Measurements from ENCODE around the gene FYCO1. TPM values are rescaled to one million over a fixed set of nuclear protein-coding genes. Genes with fewer than 3 reads are reported as not detected.
A peak's percentile ranks its signal among the peaks of the same experiment; 100 is the strongest.

Gene FYCO1
- total RNA-seq, 6 experiments from 2014 or later = 20.8 to 30.7 (median 27.2) TPM

GRCh38 chr3:46024131-46024530 lies 28.5 kb upstream of the FYCO1 start:
- no peak overlapping the region for H3K27ac Mint-ChIP-seq
- no peaks in the 10 kb centered on the region for H3K4me1 Mint-ChIP-seq (ENCODE audit: low read depth)
- H3K27me3 Mint-ChIP-seq (ENCODE audit: insufficient read depth) = peaks cover 34% of the 10 kb centered on the region
- peaks cover 13% of the 10 kb centered on the region for H3K9me3 Mint-ChIP-seq
- no peak for DNase-seq
- H3K36me3 Mint-ChIP-seq (ENCODE audit: low read depth) = peaks cover 11% of the 10 kb centered on the region
- no peak for TF ChIP-seq CTCF (IDR thresholded peaks at IDR 0.05)
- H3K4me3 Mint-ChIP-seq = no peak overlapping the region

DNA sequence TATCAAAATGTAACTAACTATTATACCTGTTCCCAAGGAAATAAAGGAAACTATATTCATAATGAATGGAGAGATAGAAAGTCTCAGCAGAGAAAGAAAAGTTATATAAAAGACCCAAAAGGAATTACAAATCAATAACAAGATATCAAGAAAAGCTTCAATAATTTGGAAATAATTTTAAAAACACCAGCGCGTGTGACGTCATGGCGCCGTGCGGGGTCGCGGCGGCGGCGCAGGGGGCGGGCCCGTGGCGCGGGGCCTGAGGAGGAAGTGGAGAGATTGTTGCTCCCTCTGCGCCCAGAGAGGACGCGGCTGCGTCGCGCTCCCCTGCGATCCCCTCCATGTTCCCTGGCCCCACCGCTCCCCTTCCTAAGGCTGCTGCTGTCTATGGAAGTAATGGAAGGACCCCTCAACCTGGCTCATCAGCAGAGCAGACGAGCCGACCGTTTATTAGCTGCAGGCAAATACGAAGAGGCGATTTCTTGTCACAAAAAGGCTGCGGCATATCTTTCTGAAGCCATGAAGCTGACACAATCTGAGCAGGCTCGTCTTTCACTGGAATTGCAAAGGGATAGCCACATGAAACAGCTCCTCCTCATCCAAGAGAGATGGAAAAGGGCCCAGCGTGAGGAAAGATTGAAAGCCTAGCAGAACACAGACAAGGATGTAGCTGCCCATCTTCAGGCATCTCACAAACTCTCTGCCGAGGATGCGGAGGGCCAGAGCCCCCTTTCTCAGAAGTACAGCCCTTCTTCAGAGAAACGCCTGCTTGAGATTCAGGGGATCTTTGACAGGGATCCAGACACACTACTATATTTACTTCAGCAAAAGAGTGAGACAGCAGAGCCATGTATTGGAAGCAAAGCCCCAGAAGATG lies 27.5 kb upstream of the FYCO1 start:
- peaks cover 34% of the 10 kb centered on the region for H3K27me3 Mint-ChIP-seq (ENCODE audit: insufficient read depth)
- H3K9me3 Mint-ChIP-seq = peaks cover 6% of the 10 kb centered on the region
- no peak overlapping the region for H3K4me3 Mint-ChIP-seq
- H3K4me1 Mint-ChIP-seq (ENCODE audit: low read depth) = no peaks in the 10 kb centered on the region
- no peak for TF ChIP-seq CTCF (IDR thresholded peaks at IDR 0.05)
- no peak overlapping the region for H3K27ac Mint-ChIP-seq
- H3K36me3 Mint-ChIP-seq (ENCODE audit: low read depth) = peaks cover 7% of the 10 kb centered on the region; the same call in 1 of the 2 replicates
- no peak for DNase-seq

DNA sequence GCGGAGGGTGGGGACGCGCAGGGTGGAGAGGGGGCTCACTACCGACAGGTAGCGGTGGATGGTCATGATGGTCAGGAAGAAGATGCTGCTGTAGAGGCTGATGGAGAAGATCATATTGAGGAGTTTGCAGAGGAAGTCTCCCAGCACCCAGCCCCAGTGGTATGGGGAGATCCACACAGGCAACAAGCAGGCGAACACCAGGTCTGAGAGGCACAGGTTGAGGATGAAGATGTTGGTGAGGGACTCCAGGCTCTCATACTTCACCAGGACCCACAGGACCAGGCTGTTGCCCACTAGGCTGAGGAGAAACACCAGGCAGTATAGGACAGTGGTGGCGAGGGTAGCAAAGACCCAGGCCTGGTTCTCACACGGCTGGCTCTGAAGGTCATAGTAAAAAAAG lies 25.9 kb upstream of the FYCO1 start:
- H3K4me1 Mint-ChIP-seq (ENCODE audit: low read depth) = no peaks in the 10 kb centered on the region
- no peak overlapping the region for H3K27ac Mint-ChIP-seq
- H3K27me3 Mint-ChIP-seq (ENCODE audit: insufficient read depth) = peaks cover 34% of the 10 kb centered on the region
- H3K4me3 Mint-ChIP-seq = no peak overlapping the region
- DNase-seq = no peak
- H3K9me3 Mint-ChIP-seq = no peaks in the 10 kb centered on the region; the same call in 1 of the 2 replicates
- no peak for TF ChIP-seq CTCF (IDR thresholded peaks at IDR 0.05)
- no peaks in the 10 kb centered on the region for H3K36me3 Mint-ChIP-seq (ENCODE audit: low read depth)

GRCh38 chr3:46020766-46021510 lies 25.3 kb upstream of the FYCO1 start:
- Mint-ChIP-seq H3K36me3 (ENCODE audit: low read depth) (no peaks in the 10 kb centered on the region), H3K4me3 (no peak overlapping the region), H3K9me3 (no peaks in the 10 kb centered on the region; the same call in 1 of the 2 replicates), H3K27ac (no peak overlapping the region), H3K4me1 (ENCODE audit: low read depth) (no peaks in the 10 kb centered on the region), H3K27me3 (ENCODE audit: insufficient read depth) (peaks cover 34% of the 10 kb centered on the region)
- no peak for DNase-seq
- no peak for TF ChIP-seq CTCF (IDR thresholded peaks at IDR 0.05)

DNA sequence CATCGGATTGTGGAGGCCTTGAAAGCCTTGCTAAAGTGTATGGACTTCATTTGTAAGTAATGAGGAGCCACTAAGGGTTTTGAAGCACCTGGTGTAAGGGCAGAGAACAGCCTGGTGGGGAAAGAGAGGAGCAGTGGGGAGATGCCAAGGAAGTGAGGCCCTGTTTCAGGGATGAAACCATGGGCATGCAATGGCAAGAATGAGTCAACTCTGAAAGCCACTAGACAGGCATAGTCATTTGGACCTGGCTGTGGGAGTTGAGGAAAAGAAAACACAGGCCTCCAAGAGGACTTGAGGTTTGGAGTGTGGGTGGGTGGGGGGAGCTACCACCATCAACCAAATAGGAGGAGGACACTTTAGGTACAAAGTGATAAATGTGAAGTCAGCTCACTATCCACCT lies 24.1 kb upstream of the FYCO1 start:
- Mint-ChIP-seq H3K27me3 (ENCODE audit: insufficient read depth) (peaks cover 31% of the 10 kb centered on the region), H3K4me3 (no peak overlapping the region), H3K36me3 (ENCODE audit: low read depth) (no peaks in the 10 kb centered on the region), H3K9me3 (no peaks in the 10 kb centered on the region; the same call in 1 of the 2 replicates), H3K4me1 (ENCODE audit: low read depth) (no peaks in the 10 kb centered on the region), H3K27ac (no peak overlapping the region)
- DNase-seq = peak; percentile 11
- TF ChIP-seq CTCF (IDR thresholded peaks at IDR 0.05) = no peak

Measured in HFFc6 (cell line).